GM18499 (cell line): Measurements from ENCODE around the gene DGKD.
"Not testable (repeated sequence)": the region's sequence is repeated elsewhere in the genome, so short reads cannot be mapped to it uniquely, and the experiment has no call there.

ENCODE experiments used
- ATAC-seq: cut with Tn5 transposase; IDR thresholded peaks from one replicate; pipeline ENCODE4 v1.9.1; 2021; ENCODE audit warnings: moderate number of reproducible peaks; ENCODE audit not compliant: insufficient read depth, unreplicated experiment

The DGKD gene

GRCh38 chr2:233359823-233360222, 5.5 kb downstream of the DGKD start:
- ATAC-seq, result no peak

GRCh38 chr2:233360771-233361176, 6.5 kb downstream of the DGKD start:
- no peak for ATAC-seq

- ATAC-seq, result no peak
These were observed 7.0 kb downstream of the DGKD start for GRCh38 chr2:233361297-233361696.

GRCh38 chr2:233362742-233363141, 8.4 kb downstream of the DGKD start:
- no peak for ATAC-seq

- no peak for ATAC-seq
These were observed 9.5 kb downstream of the DGKD start for GRCh38 chr2:233363744-233364235.

- ATAC-seq, result no peak
These were observed 11.7 kb downstream of the DGKD start for GRCh38 chr2:233365861-233366520.

- no peak for ATAC-seq
These were observed 13.3 kb downstream of the DGKD start for GRCh38 chr2:233367586-233367985.

GRCh38 chr2:233368756-233369155, 14.5 kb downstream of the DGKD start:
- ATAC-seq, result no peak

GRCh38 chr2:233369462-233369861, 15.2 kb downstream of the DGKD start:
- no peak for ATAC-seq

- ATAC-seq, result no peak
These were observed 15.8 kb downstream of the DGKD start for GRCh38 chr2:233369897-233370685.

GRCh38 chr2:233371641-233372040, 17.3 kb downstream of the DGKD start:
- no peak for ATAC-seq

- ATAC-seq, result no peak
These were observed 18.6 kb downstream of the DGKD start for GRCh38 chr2:233372855-233373254.

- ATAC-seq, result no peak
These were observed 19.0 kb downstream of the DGKD start for GRCh38 chr2:233373316-233373715.

- not testable (repeated sequence) for ATAC-seq
These were observed 20.5 kb downstream of the DGKD start for GRCh38 chr2:233374776-233375175.

- no peak for ATAC-seq
These were observed 21.4 kb downstream of the DGKD start for GRCh38 chr2:233375490-233376314.

- ATAC-seq, result no peak
These were observed 24.7 kb downstream of the DGKD start for GRCh38 chr2:233379034-233379433.

- ATAC-seq, result no peak
These were observed 25.1 kb downstream of the DGKD start for GRCh38 chr2:233379441-233379840.

GRCh38 chr2:233380132-233380895, 26.0 kb downstream of the DGKD start:
- ATAC-seq, result no peak

- ATAC-seq, result no peak
These were observed 26.8 kb downstream of the DGKD start for GRCh38 chr2:233380995-233381637.

GRCh38 chr2:233381638-233381995, 27.3 kb downstream of the DGKD start:
- ATAC-seq, result no peak
